Melanocyte of skin (primary cell): ENCODE measurements around the gene ZNF605. TPM values are rescaled to one million over a fixed set of nuclear protein-coding genes. Genes with fewer than 3 reads are reported as not detected.

Experiments used
- small RNA-seq, 2 donors: library from RNA; depleted of rRNA; stranded (forward); fragments of <200 nt; gene quantifications; one replicate each; pipeline ENCODE3, GENCODE V24; 2012
- total RNA-seq, 2 donors: library from RNA; depleted of rRNA; stranded (reverse); fragments of >200 nt; gene quantifications; 2 replicates each; pipeline ENCODE4 v1.2.3, GENCODE V29; 2012

ZNF605 gene
- 10 to 100 TPM in 1 of 2 donors, 1 to 10 TPM in 1; 6.5 to 10.3 TPM for total RNA-seq

DNA sequence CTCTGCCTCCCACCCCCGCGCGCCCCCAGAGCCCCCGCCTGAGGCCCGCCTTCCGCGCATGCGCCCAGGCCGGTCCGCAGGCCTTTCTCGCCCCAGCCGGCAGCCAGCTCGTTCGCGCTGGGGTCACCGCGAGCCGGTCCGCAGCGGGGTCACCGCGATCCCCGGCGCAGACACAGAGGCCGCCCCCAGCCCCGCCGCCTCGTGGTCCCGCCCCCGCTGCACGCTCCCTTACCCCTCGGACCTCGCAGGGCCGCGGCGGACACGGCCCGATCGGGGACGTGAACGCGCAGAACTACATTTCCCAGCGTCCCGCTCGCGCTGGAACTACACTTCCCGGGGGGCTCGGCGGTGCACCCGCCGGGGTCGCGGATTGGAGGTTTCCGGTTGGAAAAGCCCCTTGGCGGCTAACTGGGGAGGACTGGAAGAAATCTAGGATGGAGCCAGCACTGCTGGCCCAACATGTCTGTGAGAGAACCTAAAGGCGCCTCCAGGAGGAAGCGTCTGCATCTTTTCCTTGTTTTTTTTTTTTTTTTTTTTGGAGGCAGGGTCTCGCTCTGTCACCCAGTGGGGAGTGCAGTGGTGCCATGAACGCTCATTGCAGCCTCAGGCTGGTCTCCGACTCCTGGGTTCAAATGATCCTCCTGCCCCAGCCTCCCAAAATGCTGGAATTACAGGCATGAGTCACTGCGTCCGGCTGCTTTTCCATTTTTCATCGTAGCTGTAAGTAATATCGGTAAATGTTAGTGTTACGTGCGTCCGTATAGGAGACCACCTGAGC lies at the start of gene ZNF605:
ZNF605 (minus strand) TSS at position 296 of the 778 bp plus-strand sequence. CDS start 10,671 bp downstream, outside the sequence.

DNA sequence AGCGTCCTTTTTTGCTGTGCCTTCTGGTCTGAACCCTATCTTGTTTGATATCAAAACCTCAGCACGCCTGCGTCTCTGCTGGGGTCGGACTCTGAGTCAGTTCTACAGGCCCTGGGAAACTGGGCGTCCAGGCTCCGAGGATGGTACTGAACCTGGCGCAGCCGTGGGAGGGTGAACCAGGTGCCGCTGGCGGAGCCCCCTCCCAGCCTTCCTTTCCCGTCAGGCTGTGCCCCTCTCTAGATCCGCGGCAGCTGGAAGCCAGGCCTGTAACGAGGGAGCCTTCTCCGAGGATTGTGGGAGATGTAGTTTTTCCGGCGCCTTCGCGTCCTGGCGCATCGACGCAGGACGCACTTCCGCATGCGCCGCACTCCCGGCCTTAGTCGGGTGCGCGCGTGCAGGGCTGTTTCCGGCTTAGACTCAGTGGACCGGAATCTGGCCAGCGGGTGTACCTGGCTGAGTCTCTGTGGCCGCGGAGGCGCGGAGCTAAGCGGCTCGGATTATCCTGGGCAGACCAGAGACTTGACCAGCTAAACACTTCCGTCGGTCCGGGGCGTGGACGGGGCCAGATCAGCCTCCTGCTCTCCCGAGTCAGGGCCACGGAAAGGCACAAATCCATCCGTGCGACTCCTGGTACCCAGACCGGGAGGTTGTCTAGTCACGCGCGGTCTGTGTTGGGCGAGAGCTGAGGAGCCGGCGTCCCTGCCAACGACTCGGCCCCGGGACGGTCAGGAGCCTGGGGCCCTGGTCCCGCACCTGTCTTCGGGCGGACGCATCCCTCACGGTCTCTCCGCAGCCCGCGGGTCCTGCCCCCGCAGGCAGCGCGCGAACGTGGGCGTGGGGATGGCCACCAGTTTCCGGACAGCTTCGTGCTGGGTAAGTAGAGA lies 30.1 kb upstream of the ZNF605 start, which contains the start of gene ZNF26:
ZNF26 (plus strand) TSS at position 367 of the 884 bp plus-strand sequence; CDS start at position 841, 474 bp downstream.

DNA sequence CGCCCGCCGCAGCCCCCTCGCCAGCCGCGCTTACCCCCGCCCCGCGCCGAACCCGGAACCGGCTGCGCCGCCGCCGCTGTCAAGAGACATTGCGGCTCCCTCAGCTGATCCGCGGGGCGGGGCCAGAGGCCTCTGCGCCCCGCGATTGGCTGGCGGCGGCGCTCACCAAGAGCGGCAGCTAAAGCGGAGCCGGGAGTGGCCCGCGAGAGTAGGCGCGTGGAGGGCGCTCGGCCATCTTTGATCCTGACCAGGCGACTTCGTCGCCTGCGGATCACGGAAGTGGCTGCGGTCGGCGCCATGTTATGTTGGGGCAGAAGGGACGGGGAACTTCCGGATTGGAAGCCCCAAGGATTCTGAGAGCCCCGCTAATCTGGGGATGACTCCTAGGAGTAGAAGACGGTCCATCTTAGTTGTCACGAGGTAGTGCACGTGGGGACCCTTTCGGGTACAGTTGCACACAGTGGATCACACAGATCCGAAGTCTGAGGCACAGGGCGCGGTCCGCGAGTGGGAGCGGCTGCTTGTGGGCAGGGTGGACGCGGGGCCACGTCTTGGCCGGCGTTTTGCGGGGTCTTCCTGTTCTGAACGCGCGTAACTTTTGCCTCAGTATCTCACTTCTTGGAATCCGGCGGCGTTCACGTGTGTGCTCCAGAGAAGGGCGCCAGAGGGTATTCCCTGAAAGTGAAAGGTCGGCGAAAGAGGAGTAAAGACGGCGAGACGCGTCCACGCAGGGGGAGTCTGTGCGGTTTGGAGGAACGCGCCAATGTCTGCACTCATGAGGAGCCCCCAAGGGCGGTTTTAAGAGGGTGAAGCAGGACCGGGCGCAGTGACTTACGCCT lies 68.4 kb downstream of the ZNF605 start, which contains the start of gene CHFR:
CHFR (minus strand) TSS at position 93 of the 839 bp plus-strand sequence. CDS start 277 bp downstream, outside the sequence.

Small RNAs within 50 kb of the gene (small RNA-seq; reads per million reads assigned to genes)
- gene RNU4ATAC12P = 0 reads per million in 2 donors

Other genes starting within 250 kb of the ZNF605 start
- gene PGAM5, start 245.5 kb downstream of the ZNF605 start, total RNA-seq = 10 to 100 TPM; 29.3 to 52.6 TPM
- gene ANKLE2, start 194.5 kb downstream of the ZNF605 start, total RNA-seq = 10 to 100 TPM; 43.0 to 57.6 TPM
- gene GOLGA3, start 127.4 kb downstream of the ZNF605 start, total RNA-seq = 10 to 100 TPM; 59.9 to 62.3 TPM
- 10 to 100 TPM; 37.6 to 41.0 TPM for gene CHFR, start 68.7 kb downstream of the ZNF605 start, total RNA-seq
- gene ZNF26, start 30.1 kb upstream of the ZNF605 start, total RNA-seq = 10 to 100 TPM; 15.0 to 17.9 TPM
- 10 to 100 TPM; 13.7 to 15.8 TPM for gene ZNF84, start 81.2 kb upstream of the ZNF605 start, total RNA-seq
- 10 to 100 TPM; 12.0 to 13.1 TPM for gene ZNF140, start 124.6 kb upstream of the ZNF605 start, total RNA-seq
- under 1 TPM; 0.67 to 0.69 TPM for gene ZNF891, start 174.0 kb upstream of the ZNF605 start, total RNA-seq
- 1 to 10 TPM; 4.7 to 6.9 TPM for gene ZNF10, start 174.3 kb upstream of the ZNF605 start, total RNA-seq
- 10 to 100 TPM; 16.2 to 20.0 TPM for gene ZNF268, start 225.2 kb upstream of the ZNF605 start, total RNA-seq